HG03039 (cell line): ENCODE measurements around the gene XXYLT1.
"Not testable (repeated sequence)": the region's sequence is repeated elsewhere in the genome, so short reads cannot be mapped to it uniquely, and the experiment has no call there.

Source experiments
- ATAC-seq: cut with Tn5 transposase; IDR thresholded peaks from one replicate; pipeline ENCODE4 v1.9.1; 2021; ENCODE audit warnings: mild to moderate bottlenecking, moderate library complexity; ENCODE audit not compliant: unreplicated experiment

The XXYLT1 gene

GRCh38 chr3:195236076-195236798 lies 34.7 kb downstream of the XXYLT1 start:
- no peak for ATAC-seq

DNA sequence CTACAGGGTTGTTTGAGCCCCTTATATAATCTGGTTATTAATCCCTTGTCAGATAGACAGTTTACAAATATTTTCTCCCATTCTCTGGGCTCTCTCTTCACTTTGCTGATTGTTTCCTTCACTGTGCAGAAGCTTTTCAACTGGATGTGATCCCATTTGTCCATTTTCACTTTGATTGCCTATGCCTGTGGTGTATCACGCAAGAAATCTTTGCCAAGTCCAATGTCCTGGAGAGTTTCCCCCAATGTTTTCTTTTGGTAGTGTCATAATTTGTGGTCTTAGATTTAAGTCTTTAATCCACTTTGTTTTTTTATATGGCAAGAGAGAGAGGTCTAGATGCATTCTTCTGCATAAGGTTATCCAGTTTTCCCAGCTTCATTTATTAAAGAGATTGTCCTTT lies 40.7 kb downstream of the XXYLT1 start:
- ATAC-seq: no peak

GRCh38 chr3:195228886-195229285 lies 42.1 kb downstream of the XXYLT1 start:
- not testable (repeated sequence) for ATAC-seq

DNA sequence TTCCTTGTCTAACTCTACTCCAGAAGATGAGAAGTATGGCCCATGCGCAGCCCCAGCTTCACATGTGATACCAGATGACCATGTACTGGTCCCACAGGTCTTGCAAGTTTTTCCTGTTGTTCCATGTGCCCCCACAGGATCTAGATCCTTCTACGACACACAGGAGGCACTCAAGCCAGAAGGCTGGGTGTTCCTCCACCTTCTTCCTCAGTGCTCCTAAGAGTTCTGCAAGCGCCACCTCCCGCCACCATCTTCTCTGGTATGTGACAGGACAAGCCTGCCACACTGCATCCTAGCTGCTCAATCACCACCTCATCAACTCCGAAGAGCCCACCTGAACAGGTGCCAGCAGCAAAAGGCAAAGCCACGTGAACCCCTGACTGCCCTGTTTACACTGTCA lies 43.1 kb downstream of the XXYLT1 start:
- no peak for ATAC-seq

DNA sequence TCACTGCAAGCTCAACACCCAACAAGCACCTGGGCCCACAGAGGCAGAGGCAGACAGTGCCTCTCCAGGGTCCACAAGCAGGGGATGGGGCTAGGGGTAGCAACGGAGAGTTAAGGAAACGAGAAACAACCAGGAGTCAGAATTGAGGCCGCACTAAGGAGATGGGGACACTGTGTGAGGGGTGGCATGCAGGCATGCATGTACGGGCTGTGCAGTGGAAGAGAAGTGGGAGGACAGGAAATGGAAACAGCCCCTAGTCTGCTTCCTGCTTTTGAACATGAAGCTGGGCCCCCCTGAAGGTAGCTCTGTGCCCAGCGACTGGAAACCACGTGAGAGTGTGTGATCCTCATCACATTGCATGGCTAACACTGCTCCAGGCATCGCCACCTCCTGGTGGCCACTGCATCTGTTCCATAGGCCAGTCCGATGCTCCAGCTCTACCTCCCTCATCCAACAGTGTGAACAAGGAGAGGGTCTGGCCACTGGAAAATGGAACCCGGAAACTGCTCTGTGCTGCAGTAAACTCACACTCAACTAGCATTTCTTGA lies 44.0 kb downstream of the XXYLT1 start:
- ATAC-seq: no peak

DNA sequence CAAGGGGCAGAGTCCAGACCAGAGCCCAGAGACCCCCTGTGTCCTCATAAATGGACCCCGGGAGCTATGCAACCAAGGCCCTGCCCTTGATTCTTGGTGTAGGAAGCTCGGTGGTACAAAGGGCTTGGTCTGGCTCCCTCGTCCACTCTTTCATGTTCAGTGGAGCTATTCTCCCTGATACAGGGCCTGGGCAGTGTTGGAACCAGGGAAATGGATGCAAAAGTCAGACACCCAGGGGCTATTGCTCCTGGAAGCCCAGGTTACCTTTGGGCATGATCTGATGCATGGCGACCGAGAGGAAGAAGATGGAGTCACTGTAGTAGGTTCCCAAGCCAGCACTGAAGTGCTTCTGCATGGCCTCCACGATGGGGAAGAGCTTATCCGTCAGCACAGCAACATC lies 44.5 kb downstream of the XXYLT1 start:
- no peak for ATAC-seq

- ATAC-seq: no peak
Measured at GRCh38 chr3:195224980-195225580, 45.9 kb downstream of the XXYLT1 start.

DNA sequence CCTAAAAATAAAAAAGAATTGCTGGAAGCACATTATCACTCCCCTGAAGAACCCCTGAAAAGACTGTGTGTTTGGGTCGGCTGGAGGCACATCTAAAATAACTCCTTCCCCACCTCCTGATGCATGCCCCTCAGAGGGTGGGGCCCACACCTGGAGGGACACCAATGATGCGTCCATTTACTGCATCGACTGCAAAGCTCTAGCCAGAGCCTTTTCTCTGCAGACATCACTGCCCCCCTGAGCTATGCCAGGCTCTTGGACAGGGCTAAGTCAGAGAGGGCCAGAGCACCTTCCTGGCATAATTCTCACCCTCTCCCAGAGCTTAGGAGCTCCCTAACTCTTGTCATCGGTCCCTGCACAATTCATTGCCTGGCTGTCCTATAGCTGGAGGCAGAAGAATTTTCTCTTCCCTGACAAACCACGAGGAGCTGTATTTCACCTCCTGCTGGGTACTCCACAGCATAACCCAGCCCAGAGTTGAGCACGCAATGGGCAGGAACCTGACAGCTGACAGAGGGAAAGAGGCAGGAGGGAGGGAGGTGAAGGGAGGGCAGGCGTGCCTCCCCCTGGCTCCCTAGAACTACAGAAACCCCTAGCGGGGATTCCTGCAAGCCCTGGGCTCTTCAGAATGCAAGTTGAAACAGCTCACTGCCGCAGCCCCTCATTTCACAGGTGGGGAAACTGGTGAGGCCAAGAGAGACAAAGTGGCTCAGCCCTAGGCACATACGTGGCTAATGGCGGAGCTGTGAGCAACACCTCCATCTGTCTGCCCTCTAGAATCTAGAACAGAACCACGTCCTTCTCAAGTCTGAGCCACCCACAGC lies 46.6 kb downstream of the XXYLT1 start:
- ATAC-seq: no peak

- no peak for ATAC-seq
Measured at GRCh38 chr3:195221876-195222617, 48.9 kb downstream of the XXYLT1 start.

GRCh38 chr3:195221015-195221853 lies 49.7 kb downstream of the XXYLT1 start:
- no peak for ATAC-seq

DNA sequence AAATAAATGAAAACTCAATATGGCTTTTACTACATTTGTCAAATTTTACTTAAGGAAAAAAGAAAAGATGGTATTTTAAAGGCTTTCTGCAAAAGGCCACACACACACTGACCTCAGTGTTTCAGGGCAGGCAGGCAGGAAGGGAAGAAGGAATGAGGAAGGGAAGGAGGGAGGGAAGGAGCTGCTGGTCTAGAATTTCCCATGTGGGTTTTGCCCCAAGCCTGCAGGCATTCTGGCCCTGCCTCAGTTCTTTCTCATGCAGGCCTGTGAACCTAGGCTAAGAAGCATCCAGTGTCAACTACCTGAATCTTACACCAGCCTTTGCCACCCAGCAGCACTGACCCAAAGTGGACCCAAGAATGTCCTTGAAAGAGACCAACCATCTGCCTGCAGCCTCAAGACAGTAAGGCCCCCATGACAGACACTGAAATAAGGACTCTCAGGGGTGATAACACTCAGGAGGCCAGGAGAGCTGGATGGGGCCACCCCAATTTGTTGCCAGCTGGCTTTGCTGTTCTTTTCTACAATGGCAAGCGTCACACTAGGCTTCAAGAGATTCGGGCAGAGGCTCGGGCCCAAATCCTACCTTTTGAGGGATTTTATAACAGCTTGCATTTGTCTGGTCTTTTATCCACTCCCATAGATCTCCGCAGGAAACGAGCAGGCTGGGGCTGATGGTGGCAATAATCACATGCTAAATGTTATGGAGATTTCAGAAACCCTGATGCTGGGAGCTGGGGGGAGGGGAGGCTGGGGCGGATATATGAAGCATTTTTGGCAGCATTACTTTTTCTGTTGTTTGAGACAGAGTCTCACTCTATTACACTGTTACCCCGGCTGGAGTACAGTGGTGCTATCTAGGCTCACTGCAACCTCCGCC lies 51.4 kb downstream of the XXYLT1 start:
- ATAC-seq: no peak

- not testable (repeated sequence) for ATAC-seq
Measured at GRCh38 chr3:195218331-195218730, 52.6 kb downstream of the XXYLT1 start.

DNA sequence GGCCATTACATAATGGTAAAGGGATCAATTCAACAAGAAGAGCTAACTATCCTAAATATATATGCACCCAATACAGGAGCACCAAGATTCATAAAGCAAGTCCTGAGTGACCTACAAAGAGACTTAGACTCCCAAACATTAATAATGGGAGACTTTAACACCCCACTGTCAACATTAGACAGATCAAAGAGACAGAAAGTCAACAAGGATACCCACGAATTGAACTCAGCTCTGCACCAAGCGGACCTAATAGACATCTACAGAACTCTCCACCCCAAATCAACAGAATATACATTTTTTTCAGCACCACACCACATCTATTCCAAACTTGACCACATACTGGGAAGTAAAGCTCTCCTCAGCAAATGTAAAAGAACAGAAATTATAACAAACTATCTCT lies 55.4 kb downstream of the XXYLT1 start:
- ATAC-seq: not testable (repeated sequence)

GRCh38 chr3:195214381-195214780 lies 56.6 kb downstream of the XXYLT1 start:
- ATAC-seq: no peak

DNA sequence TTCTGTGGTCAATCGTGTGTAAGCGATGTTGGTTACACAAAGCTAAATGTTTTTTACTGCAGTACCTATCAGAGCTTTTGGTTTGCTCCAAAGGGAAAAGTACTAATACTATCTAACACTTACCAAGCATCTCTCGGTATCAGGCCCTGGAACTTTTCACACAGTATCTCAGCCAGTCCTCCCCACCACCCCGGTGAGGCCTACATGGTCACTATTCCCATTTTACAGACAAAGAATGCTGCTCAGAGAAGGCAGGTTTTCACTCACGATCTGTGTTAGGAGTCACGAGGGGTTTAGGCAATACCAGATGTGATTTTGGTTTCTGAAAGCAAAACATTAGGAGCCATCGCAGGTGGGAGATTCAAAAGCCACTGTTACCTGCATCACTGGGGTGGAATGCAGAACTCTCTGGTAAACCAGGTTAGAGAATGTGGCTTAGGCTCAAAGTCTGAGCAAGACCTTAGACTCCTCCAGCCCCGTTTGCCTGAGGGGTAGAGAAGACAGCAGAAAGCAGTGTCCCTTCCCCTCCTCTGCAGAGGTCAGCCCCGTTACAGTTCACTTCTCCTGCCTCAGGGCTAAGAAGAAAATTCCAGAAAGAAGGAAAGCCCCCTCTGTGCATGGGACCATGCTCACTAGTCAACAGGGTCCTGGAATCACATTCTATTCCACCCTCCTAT lies 57.2 kb downstream of the XXYLT1 start:
- ATAC-seq: no peak

- ATAC-seq: no peak
Measured at GRCh38 chr3:195212749-195213375, 58.1 kb downstream of the XXYLT1 start.

DNA sequence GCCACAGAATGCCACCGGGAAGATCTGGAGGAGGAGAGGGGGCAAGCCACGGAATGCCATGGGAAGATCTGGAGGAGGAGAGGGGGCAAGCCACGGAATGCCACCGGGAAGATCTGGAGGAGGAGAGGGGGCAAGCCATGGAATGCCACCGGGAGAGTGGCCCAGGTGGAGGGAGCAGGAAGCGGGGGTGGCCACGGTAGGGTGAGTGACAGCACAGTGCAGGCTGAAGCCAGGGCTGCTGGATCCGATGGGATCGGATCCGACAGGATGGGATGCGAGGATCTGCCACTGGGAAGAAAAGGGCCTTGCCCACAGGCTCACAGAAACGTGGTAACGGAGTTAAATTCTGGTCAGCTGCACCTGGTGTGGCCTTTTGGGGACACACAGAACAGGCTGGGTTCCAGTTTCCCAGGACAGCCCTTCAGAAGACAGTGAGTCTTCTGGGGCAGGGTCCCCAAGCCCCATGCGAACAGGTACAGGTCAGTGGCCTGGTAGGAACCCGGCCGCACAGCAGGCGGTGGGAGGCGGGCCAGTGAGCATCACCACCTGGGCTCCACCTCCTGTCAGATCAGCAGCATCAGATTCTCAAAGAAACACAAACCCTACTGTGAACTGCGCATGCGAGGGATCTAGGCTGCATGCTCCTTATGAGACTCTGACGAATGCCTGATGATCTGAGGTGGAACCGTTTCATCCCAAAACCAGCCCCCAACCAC lies 58.8 kb downstream of the XXYLT1 start:
- ATAC-seq: no peak
